IPS-NIHi11 (cell line): ENCODE results near the gene BACE1-AS.
"Not testable (repeated sequence)": the region's sequence is repeated elsewhere in the genome, so short reads cannot be mapped to it uniquely, and the experiment has no call there.

Source experiments
- DNase-seq: peaks from one replicate; pipeline ENCODE4 v3.0.0; 2012; ENCODE audit warnings: mixed read lengths, low spot score

Gene BACE1-AS

GRCh38 chr11:117290809-117291396 lies at the start of gene BACE1-AS:
BACE1-AS (plus strand) TSS chr11:117291346.
- no peak for DNase-seq

- DNase-seq = no peak
These were observed 42.8 kb upstream of the BACE1-AS start for GRCh38 chr11:117248341-117248740.

DNA sequence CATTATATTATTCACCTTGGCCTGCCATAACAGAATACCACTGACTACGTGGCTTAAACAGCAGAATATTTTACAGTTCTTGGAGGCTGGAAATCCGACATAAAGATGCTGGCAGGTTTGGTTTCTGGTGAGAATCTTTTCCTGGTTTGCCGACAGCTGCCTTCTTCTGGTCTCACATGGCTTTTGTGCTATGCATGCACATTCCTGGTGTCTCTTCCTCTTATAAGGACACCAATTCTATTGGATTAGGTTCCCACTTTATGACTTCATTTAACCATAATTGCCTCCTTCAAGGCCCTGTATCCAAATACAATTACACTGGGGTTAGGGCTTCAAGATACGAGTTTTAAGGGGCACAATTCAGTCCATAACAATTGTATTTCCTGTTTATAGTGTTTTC lies 41.6 kb upstream of the BACE1-AS start:
- DNase-seq = no peak

DNA sequence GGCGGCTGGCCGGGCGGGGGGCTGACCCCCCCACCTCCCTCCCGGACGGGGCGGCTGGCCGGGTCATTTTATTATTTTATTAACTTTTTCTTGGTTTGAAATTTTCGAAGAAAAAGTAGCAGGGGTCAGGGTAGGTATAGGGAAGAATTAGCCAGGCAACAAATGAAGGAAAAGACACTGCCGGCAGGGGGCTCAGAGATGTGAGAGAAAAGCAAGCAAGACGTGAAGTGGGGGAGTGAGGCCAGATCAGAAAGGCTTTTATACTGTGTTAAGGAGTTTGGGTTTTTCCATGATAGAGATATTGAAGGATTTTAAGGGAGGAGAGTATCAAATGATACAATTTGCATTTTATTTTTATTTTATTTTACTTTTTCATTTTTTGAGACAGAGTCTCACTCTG lies 39.6 kb upstream of the BACE1-AS start:
- DNase-seq = no peak

DNA sequence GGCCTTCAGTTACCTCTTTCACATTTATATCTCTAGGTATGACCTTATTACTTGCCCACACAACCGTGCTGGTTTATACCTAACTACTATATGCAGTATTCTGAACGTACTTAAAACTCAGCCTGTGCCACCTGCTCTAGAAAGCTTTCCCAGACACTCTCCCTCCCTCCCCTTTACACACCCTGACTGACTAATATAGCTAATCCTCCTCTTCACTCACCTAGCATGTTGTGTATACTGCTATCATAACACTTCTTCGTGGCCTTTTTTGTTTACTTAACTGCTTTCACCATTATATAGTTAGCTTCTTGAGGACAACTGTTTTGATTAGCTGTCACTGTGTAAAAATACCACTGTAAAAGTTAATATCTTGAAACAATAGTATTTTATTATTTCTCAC lies 35.2 kb upstream of the BACE1-AS start:
- DNase-seq = no peak

DNA sequence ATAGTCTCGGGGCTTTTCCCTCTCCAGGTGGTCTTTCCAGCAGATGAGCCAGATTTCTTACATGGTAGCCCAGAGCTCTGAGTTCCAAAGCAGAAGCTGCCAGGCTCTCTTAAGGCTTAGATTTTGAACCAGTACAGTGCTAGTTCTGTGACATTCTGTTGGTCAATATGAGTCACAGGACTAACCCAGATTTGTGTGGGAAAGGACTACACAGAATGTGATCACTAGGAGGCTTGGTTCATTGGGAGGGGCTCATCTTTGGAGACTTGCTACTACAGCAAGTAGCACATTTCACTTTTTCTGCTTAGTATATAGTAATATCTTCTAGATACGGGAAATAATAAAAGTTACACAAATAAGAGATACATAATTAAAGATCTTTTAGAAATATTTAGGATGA lies 34.6 kb upstream of the BACE1-AS start:
- DNase-seq = no peak

GRCh38 chr11:117258576-117258975 lies 32.6 kb upstream of the BACE1-AS start:
- no peak for DNase-seq

- DNase-seq = no peak
These were observed 31.7 kb upstream of the BACE1-AS start for GRCh38 chr11:117259417-117259816.

- DNase-seq = not testable (repeated sequence)
These were observed 26.4 kb upstream of the BACE1-AS start for GRCh38 chr11:117264624-117265323.

- no peak for DNase-seq
These were observed 25.4 kb upstream of the BACE1-AS start for GRCh38 chr11:117265745-117266144.

DNA sequence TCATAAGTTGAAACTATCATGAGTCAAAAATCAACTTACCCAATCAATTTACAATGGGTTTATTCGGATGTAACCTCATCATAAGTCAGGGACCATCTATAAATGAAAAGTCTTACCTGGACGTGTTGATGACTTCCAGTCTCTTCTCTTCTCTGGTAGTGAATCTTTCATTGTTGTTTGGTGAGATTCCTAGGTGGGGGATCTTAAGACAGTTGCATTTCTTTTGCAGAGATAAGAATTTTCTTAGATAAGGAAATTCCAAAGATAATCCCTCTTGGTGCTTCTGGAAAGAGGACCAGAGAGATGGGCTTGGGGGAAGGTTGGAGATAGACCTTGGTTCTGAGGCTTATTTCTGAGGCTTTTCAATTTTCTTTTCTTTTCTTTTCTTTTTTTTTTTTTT lies 21.3 kb upstream of the BACE1-AS start:
- no peak for DNase-seq

DNA sequence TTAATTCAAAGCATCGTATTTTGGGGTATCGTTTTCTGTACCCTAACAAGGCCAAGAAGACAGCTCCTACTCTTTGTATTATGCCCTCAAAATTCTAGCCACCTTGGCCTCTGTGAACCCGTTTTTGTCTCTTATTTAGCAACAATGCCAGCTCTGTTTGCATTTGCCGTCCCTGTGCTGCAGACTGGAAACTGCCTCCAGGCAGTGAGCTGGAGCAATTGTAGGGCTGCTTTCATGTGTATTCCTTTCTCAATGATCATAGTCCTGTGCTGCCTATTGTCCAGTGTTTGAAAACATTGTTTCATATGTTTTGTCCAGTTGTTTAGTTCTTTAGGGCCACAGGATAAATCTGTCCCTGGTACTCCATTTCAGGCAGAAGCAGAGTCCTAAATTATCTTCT lies 19.9 kb upstream of the BACE1-AS start:
- no peak for DNase-seq

DNA sequence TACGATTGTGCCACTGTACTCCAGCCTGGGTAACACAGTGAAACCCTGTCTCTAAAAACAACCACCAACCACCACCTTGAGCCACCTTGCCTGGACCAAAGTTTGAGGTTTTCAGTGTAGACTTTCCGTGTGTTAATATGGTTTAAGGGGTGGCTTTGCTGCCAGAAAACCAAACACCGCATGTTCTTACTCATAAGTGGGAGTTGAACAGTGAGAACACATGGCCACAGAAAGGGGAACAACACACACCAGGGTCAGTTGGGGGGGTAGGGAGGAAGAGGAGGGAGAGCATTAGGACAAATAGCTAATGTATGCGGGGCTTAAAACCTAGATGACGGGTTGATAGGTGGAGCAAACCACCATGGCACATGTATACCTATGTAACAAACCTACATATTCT lies 19.0 kb upstream of the BACE1-AS start:
- not testable (repeated sequence) for DNase-seq

- DNase-seq = no peak
These were observed 17.4 kb upstream of the BACE1-AS start for GRCh38 chr11:117273550-117274289.

DNA sequence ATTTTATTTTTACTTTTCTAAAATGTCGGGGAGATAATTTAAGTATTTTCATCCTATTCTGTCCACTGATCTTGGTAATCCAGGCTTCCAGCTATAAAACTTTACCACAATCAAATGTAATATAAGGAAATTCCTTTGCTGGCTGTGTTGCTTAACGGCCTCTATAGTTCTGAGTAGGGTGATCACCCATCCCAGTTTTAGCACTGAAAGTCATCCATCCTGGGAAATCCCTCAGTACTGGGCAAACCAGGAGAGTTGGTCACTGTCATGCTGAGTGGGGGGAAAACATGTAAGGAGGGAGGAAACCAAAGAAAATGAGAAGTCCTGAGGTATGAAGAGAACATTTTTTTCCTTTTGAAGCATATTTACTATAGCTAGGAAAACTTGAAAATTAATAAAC lies 12.8 kb upstream of the BACE1-AS start:
- DNase-seq = no peak

DNA sequence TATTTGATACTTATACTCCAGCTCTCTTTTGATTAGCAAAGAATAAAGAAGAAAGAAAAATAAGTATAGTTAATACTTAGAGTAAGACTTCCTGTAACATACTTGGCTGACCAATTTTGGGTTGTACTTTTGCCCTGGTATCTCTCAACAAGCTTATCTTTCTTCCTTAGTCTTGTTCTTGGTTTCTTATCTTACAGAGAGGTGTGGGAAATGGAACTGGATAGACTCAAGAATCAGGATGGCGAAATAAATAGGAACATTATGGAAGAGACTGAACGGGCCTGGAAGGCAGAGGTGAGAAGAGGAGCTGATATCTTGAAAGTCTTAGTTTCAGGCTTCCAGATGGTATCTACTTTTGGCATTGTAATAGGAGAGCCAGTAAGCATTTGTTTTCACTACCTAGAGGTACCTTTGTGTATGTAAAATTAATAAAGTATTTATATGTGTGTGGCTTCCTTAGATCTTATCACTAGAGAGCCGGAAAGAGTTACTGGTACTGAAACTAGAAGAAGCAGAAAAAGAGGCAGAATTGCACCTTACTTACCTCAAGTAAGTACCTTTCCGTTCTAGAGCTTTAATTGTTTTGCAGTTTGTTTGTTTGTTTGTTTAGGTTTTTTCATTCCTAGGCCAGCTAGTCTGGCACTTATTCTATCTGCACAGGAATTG lies 11.3 kb upstream of the BACE1-AS start:
- no peak for DNase-seq

- no peak for DNase-seq
These were observed 10.0 kb upstream of the BACE1-AS start for GRCh38 chr11:117281159-117281558.

DNA sequence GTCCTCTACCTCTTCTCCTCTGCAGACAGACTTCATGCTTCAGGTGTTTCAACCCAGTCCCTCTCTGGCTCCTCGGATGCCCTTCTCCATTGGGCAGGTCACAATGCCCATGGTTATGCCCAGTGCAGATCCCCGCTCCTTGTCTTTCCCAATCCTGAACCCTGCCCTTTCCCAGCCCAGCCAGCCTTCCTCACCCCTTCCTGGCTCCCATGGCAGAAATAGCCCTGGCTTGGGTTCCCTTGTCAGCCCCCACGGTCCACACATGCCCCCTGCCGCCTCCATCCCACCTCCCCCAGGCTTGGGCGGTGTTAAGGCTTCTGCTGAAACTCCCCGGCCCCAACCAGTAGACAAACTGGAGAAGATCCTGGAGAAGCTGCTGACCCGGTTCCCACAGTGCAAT lies 9.3 kb upstream of the BACE1-AS start:
- no peak for DNase-seq

DNA sequence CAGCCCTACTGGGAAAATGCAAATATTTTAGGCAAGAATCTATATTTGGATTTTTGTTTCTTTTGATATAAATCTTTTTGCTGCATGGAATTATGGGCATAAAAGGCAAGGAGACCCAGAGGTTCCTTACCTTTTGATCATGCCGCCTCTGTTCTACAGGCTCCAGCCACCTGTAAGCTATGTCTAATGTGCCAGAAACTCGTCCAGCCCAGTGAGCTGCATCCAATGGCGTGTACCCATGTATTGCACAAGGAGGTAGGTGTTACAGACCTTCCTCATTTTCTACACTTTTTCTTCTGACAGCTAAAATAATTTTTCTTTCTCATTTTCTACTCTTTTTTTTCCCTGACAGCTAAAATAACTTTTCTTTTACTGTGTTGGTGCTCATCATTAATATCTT lies 8.2 kb upstream of the BACE1-AS start:
- DNase-seq = no peak

DNA sequence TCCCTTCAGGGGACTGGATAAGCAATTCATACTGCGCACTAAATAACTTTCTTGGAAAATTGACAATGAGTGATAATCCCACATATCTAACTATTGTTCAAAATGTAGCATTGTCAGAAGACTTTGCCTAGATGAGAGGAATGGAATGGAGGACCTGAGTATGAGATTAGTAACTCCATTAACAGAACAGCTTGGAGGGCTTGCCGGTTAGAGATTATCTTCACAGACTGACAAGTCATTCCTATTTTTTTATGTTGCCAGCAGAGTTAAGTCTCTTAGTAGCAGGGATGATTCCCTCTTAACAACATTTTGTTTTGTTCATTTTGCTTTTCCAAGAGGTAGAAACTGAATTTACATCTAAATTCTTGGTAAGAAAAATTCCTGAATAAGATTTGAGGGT lies 7.1 kb upstream of the BACE1-AS start:
- DNase-seq = no peak

GRCh38 chr11:117286588-117286987 lies 4.6 kb upstream of the BACE1-AS start:
- DNase-seq = no peak

GRCh38 chr11:117287668-117288067 lies 3.5 kb upstream of the BACE1-AS start:
- DNase-seq = no peak

GRCh38 chr11:117289795-117290194 lies 1.4 kb upstream of the BACE1-AS start:
- DNase-seq = no peak
